HepG2 (cell line): ENCODE results near the gene KBTBD13. TPM values are rescaled to one million over a fixed set of nuclear protein-coding genes. Genes with fewer than 3 reads are reported as not detected.
A peak's percentile ranks its signal among the peaks of the same experiment; 100 is the strongest.

Experiments used
- ATAC-seq: fragments of 200-7000 bp; cut with Tn5 transposase; 3 replicates; pipeline ENCODE4 v1.9.1; 2020; ENCODE audit warnings: mild to moderate bottlenecking, moderate library complexity
- BruUV-seq: library from RNA; stranded (reverse); fragments of 400-500 nt; replicated peaks from 2 replicates; lab custom pipeline; 2021; lab: Mats Ljungman, UMichigan
- CTCF ChIA-PET: fragments of 300-600 bp; formaldehyde crosslinking; extraction: SDS; loops from one replicate; lab custom pipeline; 2021; ENCODE audit warnings: low total read pairs, inconsistent platforms, low intra/inter-chr PET ratio; lab: Yijun Ruan, JAX
- POLR2A ChIA-PET: fragments of 350-600 bp; sonication (Branson Sonifier 250); formaldehyde crosslinking; loops from one replicate; lab custom pipeline; 2020; ENCODE audit warnings: antibody characterized with exemption, inconsistent platforms; lab: Yijun Ruan, JAX
- DNase-seq: peaks from one replicate; pipeline ENCODE4 v3.0.0-alpha.2; 2015; ENCODE audit warnings: low spot score
- FAIRE-seq: peaks from 3 replicates; lab custom pipeline; 2011; peaks lifted over from hg19 to GRCh38; lab: Jason Lieb, UNC
- H2AFZ ChIP-seq: one replicate; pipeline ENCODE4 v1.6.1; 2011; ENCODE audit warnings: low read length, inconsistent platforms
- H3K27ac ChIP-seq: fragments of 300-600 bp; 3 replicates; pipeline ENCODE4 v1.8.0; 2011; ENCODE audit warnings: mixed run types, mild to moderate bottlenecking, mixed read lengths, low read length, inconsistent platforms; ENCODE audit not compliant: insufficient read depth; ENCODE audit errors: extremely low read length
- H3K27me3 ChIP-seq, 2 experiments: fragments of 200-600 bp in 1 of 2; 2 replicates in 1 of 2; 3 replicates in 1 of 2; pipeline versions ENCODE4 v1.6.0 to v1.8.0; 2011; ENCODE audit warnings: low read length in 2 of 2, mild to moderate bottlenecking in 2 of 2, moderate library complexity in 2 of 2, inconsistent platforms in 1 of 2; ENCODE audit not compliant: insufficient read depth in 2 of 2, control insufficient read depth in 1 of 2
- H3K36me3 ChIP-seq, 2 experiments: fragments of 200-600 bp in 1 of 2; replicated peaks in 1 of 2; 2 replicates in 1 of 2; 3 replicates in 1 of 2; pipeline versions ENCODE4 v1.5.1 to v1.8.0; 2011; ENCODE audit warnings: low read length in 2 of 2, inconsistent platforms in 1 of 2; ENCODE audit not compliant: insufficient read depth in 2 of 2, control insufficient read depth in 1 of 2
- H3K4me1 ChIP-seq: 2 replicates; pipeline ENCODE4 v1.5.1; 2012; ENCODE audit warnings: low read length, inconsistent platforms; ENCODE audit not compliant: insufficient read depth
- H3K4me2 ChIP-seq: 2 replicates; pipeline ENCODE4 v1.6.0; 2011; ENCODE audit warnings: low read depth, low read length, inconsistent platforms
- H3K4me3 ChIP-seq, 3 experiments: fragments of 200-600 bp in 1 of 3; sonication (generic), shearing (Covaris generic) in 1 of 3; replicated peaks in 1 of 3; 2 replicates each; pipeline ENCODE4 v1.5.1; 2011 to 2016; ENCODE audit warnings: low read length in 3 of 3, inconsistent platforms in 2 of 3, low read depth in 2 of 3, mild to moderate bottlenecking in 2 of 3, control low read depth in 1 of 3, mixed read lengths in 1 of 3; ENCODE audit not compliant: insufficient read depth in 1 of 3
- H3K79me2 ChIP-seq: one replicate; pipeline ENCODE4 v1.6.1; 2011; ENCODE audit warnings: low read length, inconsistent platforms; ENCODE audit not compliant: insufficient read depth
- H3K9ac ChIP-seq: 2 replicates; pipeline ENCODE4 v1.6.0; 2011; ENCODE audit warnings: mild to moderate bottlenecking, low read depth, low read length, inconsistent platforms; ENCODE audit not compliant: insufficient read depth
- H3K9me3 ChIP-seq: 2 replicates; pipeline ENCODE4 v1.5.1; 2012; ENCODE audit warnings: mild to moderate bottlenecking, low read length
- H4K20me1 ChIP-seq: 2 replicates; pipeline ENCODE4 v1.6.0; 2011; ENCODE audit warnings: inconsistent platforms, mild to moderate bottlenecking, low read length, moderate library complexity; ENCODE audit not compliant: insufficient read depth
- GTF2F1 ChIP-seq: fragments of 150-350 bp; IDR thresholded peaks from 2 replicates; pipeline ENCODE4 v1.6.1; 2014; ENCODE audit warnings: low read length
- MBNL3 ChIP-seq: fragments of 250-450 bp; sonication (Bioruptor Pico); conservative IDR thresholded peaks from 2 replicates; pipeline ENCODE4 v1.8.0; 2022; ENCODE audit warnings: mild to moderate bottlenecking, inconsistent platforms
- PHF8 ChIP-seq: sonication (generic); formaldehyde crosslinking; IDR thresholded peaks from 2 replicates; pipeline ENCODE4 v1.5.0; 2020; ENCODE audit warnings: missing genetic modification reagents
- RAD21 ChIP-seq: fragments of 450-650 bp; formaldehyde crosslinking; IDR thresholded peaks from 2 replicates; pipeline ENCODE4 v1.5.0; 2020; ENCODE audit warnings: mild to moderate bottlenecking
- SMC3 ChIP-seq: IDR thresholded peaks from 2 replicates; pipeline ENCODE4 v1.6.1; 2011; ENCODE audit warnings: low read length, improper control_type of control experiment
- STAG1 ChIP-seq: sonication (generic); formaldehyde crosslinking; IDR thresholded peaks from 2 replicates; pipeline ENCODE4 v1.4.0; 2020; ENCODE audit warnings: missing genetic modification reagents
- ZNF326 ChIP-seq: sonication (generic); formaldehyde crosslinking; IDR thresholded peaks from 2 replicates; pipeline ENCODE4 v1.4.0; 2020; ENCODE audit warnings: missing genetic modification reagents, borderline replicate concordance
- ZNF570 ChIP-seq: sonication (generic); formaldehyde crosslinking; IDR thresholded peaks from 2 replicates; pipeline ENCODE4 v1.4.0; 2020; ENCODE audit warnings: mild to moderate bottlenecking, missing genetic modification reagents, borderline replicate concordance
- ZNF737 ChIP-seq: sonication (generic); formaldehyde crosslinking; IDR thresholded peaks from 2 replicates; pipeline ENCODE4 v1.5.0; 2020; ENCODE audit warnings: missing genetic modification reagents, mild to moderate bottlenecking, borderline replicate concordance
- ZNF775 ChIP-seq: sonication (generic); formaldehyde crosslinking; IDR thresholded peaks from 2 replicates; pipeline ENCODE4 v1.4.0; 2020; ENCODE audit warnings: missing genetic modification reagents, mild to moderate bottlenecking, moderate library complexity, borderline replicate concordance
- WGBS: methylation state at CpG from one replicate; pipeline ENCODE4 v1.1.6; 2017; ENCODE audit warnings: low lambda C conversion rate; 5-methylcytosine and 5-hydroxymethylcytosine counted together
- in situ Hi-C: cut with HindIII; loops from 2 replicates; pipeline ENCODE4 v1.10.0; 2017; ENCODE audit warnings: low pct_unique_long_range_greater_than_20kb; ENCODE audit not compliant: extremely low pct_ligation_motif_present
- intact Hi-C: fragments of 100-400 bp; cut with micrococcal nuclease; formaldehyde crosslinking; loops from one replicate; pipeline ENCODE4 v1.10.0; 2022; ENCODE audit not compliant: unreplicated experiment
- polyA plus RNA-seq, 8 experiments: library from polyadenylated mRNA; depleted of rRNA in 3 of 8; stranded (reverse) in 7 of 8; unstranded in 1 of 8; fragments of >200 nt; fragmentation: Illumina TruSeq in 4 of 8; extraction: Trizol in 4 of 8; gene quantifications; 2 replicates each; pipeline versions ENCODE4 v1.2.1 to v1.2.3, GENCODE V29; 2011 to 2016; ENCODE audit warnings: low read depth in 4 of 8, missing spikeins in 1 of 8, mixed read lengths in 1 of 8; ENCODE audit not compliant: insufficient read depth in 1 of 8
- total RNA-seq, 5 experiments: library from RNA; depleted of rRNA; stranded (reverse); fragments of >200 nt; fragmentation: Illumina TruSeq; extraction: Trizol; gene quantifications; 2 replicates each; pipeline ENCODE4 v1.2.3, GENCODE V29; 2016; ENCODE audit warnings: low read depth in 1 of 5
- TF ChIP-seq, protein P1 (sequence below): sonication (generic); formaldehyde crosslinking; IDR thresholded peaks from 2 replicates; pipeline ENCODE4 v1.5.0; 2020; ENCODE audit warnings: mild to moderate bottlenecking, missing genetic modification reagents, moderate library complexity
- TF ChIP-seq, protein P2 (sequence below): sonication (generic); formaldehyde crosslinking; IDR thresholded peaks from 2 replicates; pipeline ENCODE4 v1.8.0; 2022; ENCODE audit warnings: mild to moderate bottlenecking, missing genetic modification reagents, moderate library complexity
- TF ChIP-seq, protein P3 (sequence below): sonication (generic); formaldehyde crosslinking; IDR thresholded peaks from 2 replicates; pipeline ENCODE4 v1.8.1; 2023; ENCODE audit warnings: mild to moderate bottlenecking, missing genetic modification reagents, borderline replicate concordance
- TF ChIP-seq, protein P4 (sequence below): sonication (generic); formaldehyde crosslinking; conservative IDR thresholded peaks from 2 replicates; pipeline ENCODE4 v1.5.0; 2020; ENCODE audit warnings: missing genetic modification reagents

KBTBD13 gene
- total and polyA plus RNA-seq, 2 of the 13 experiments (the other 11 are each of a cell fraction or from before 2014, with no cell fraction given) = not detected

DNA sequence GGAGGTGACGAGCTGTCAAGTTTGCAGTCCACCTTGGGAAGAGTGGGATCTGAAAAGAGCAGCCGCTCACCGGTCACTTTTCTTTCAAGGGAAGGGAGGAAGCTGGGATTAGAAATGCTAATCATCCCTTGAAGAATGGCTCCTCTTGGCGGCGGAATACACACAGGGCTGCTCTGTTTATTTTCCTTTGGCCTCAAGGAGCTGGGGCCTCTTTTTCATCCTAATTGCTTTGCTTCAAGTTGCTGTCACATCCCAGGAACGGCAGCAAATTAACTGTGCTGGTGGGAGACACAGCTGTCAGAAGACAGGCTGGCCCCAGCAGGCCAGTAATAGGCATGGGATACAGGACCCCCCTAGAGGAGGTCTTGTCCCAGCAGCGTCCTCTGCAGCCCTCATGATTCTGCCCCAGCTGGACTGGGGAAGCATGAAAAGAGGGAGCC lies 6.7 kb downstream of the KBTBD13 start:
- Histone ChIP-seq H3K27me3 (peaks cover 0 to 21% of the 10 kb centered on the region in 2 experiments; a peak in 2 of 5 replicates), H3K4me1 (peaks cover 94% of the 10 kb centered on the region), H3K79me2 (no peaks in the 10 kb centered on the region), H3K4me2 (peak overlapping the region; percentile 9), H3K36me3 (no peaks in the 10 kb centered on the region), H3K9ac (no peak overlapping the region), H3K9me3 (no peaks in the 10 kb centered on the region), H2AFZ (no peak overlapping the region), H3K4me3 (no peak overlapping the region), H4K20me1 (no peaks in the 10 kb centered on the region), H3K27ac (no peak overlapping the region)
- ChIA-PET CTCF (interaction anchor here (0.8 to 6.7 kb wide), 3 partner anchors 28 to 51 kb away, joined by 3 to 54 read pairs (median 10); no protein-coding TSS in a partner anchor), POLR2A (interaction anchor here (0.9 to 1.8 kb wide), 2 partner anchors 28 to 29 kb away, joined by 3 to 6 read pairs; no protein-coding TSS in a partner anchor)
- BruUV-seq = no TSS peak
- intact Hi-C loops = loop anchor here (2.0 kb wide), 1 partner anchor 28 kb away; no protein-coding TSS in a partner anchor
- FAIRE-seq (no peak), ATAC-seq (no peak), DNase-seq (no peak)
- in situ Hi-C loops = loop anchor here (10.0 kb wide), 1 partner anchor 48 kb away; no protein-coding TSS in a partner anchor
- TF ChIP-seq ZNF326 (CRISPR knock-in tag) (no peak), SMC3 (peak; percentile 45), PHF8 (no peak), STAG1 (CRISPR knock-in tag) (peak; percentile 51), GTF2F1 (no peak), RAD21 (CRISPR knock-in tag) (peak; percentile 19; the same call in 1 of the 2 replicates), ZNF775 (CRISPR knock-in tag) (no peak), ZNF737 (CRISPR knock-in tag) (no peak), ZNF570 (CRISPR knock-in tag) (no peak), MBNL3 (CRISPR knock-in tag) (no peak)
- TF ChIP-seq, protein P1, sequence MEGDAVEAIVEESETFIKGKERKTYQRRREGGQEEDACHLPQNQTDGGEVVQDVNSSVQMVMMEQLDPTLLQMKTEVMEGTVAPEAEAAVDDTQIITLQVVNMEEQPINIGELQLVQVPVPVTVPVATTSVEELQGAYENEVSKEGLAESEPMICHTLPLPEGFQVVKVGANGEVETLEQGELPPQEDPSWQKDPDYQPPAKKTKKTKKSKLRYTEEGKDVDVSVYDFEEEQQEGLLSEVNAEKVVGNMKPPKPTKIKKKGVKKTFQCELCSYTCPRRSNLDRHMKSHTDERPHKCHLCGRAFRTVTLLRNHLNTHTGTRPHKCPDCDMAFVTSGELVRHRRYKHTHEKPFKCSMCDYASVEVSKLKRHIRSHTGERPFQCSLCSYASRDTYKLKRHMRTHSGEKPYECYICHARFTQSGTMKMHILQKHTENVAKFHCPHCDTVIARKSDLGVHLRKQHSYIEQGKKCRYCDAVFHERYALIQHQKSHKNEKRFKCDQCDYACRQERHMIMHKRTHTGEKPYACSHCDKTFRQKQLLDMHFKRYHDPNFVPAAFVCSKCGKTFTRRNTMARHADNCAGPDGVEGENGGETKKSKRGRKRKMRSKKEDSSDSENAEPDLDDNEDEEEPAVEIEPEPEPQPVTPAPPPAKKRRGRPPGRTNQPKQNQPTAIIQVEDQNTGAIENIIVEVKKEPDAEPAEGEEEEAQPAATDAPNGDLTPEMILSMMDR (CRISPR knock-in tag) = peak; percentile 46
- TF ChIP-seq, protein P2, sequence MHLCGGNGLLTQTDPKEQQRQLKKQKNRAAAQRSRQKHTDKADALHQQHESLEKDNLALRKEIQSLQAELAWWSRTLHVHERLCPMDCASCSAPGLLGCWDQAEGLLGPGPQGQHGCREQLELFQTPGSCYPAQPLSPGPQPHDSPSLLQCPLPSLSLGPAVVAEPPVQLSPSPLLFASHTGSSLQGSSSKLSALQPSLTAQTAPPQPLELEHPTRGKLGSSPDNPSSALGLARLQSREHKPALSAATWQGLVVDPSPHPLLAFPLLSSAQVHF (CRISPR knock-in tag) = no peak
- TF ChIP-seq, protein P3, sequence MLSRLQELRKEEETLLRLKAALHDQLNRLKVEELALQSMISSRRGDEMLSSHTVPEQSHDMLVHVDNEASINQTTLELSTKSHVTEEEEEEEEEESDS (CRISPR knock-in tag) = no peak
- TF ChIP-seq, protein P4, sequence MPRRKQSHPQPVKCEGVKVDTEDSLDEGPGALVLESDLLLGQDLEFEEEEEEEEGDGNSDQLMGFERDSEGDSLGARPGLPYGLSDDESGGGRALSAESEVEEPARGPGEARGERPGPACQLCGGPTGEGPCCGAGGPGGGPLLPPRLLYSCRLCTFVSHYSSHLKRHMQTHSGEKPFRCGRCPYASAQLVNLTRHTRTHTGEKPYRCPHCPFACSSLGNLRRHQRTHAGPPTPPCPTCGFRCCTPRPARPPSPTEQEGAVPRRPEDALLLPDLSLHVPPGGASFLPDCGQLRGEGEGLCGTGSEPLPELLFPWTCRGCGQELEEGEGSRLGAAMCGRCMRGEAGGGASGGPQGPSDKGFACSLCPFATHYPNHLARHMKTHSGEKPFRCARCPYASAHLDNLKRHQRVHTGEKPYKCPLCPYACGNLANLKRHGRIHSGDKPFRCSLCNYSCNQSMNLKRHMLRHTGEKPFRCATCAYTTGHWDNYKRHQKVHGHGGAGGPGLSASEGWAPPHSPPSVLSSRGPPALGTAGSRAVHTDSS = no peak
- 3% methylated on average over 7 of the region's 7 CpGs for WGBS
